Tibial nerve (tissue), 3 donors: Measurements from ENCODE around the gene MAOB.

Experiments
- CTCF ChIP-seq, 5 experiments: fragments of 200-600 bp in 3 of 5; fragments of 450-650 bp in 2 of 5; sonication (generic) in 3 of 5; IDR thresholded peaks; one replicate each; pipeline ENCODE4 v1.5.1; 2016 to 2019; ENCODE audit warnings: antibody characterized with exemption in 5 of 5, mild to moderate bottlenecking in 3 of 5, moderate library complexity in 2 of 5
- POLR2A ChIP-seq, 2 donors: fragments of 450-650 bp; IDR thresholded peaks; one replicate each; pipeline ENCODE4 v1.6.1; 2017; ENCODE audit warnings: antibody characterized with exemption in 2 of 2, mild to moderate bottlenecking in 2 of 2, moderate library complexity in 2 of 2

GRCh38 chrX:43849173-43849572 lies 33.1 kb downstream of the MAOB start:
- TF ChIP-seq POLR2A (IDR thresholded peaks at IDR 0.05) (no peak), CTCF (IDR thresholded peaks at IDR 0.05) (no peak)
